ENCODE data around the gene KIAA1549. TPM values are rescaled to one million over a fixed set of nuclear protein-coding genes. Genes with fewer than 3 reads are reported as not detected.

The KIAA1549 gene
- polyA plus RNA-seq, 1 donor (not counting 4 experiments of a cell fraction or from before 2014, with no cell fraction given), result 1.1 TPM

- dilution Hi-C loops (cut with MboI; ENCODE audit: extremely low pct_ligation_motif_present, low sequenced_read_pairs), result no loop called here
- no peaks in the 10 kb centered on the region for H3K9me1 ChIP-seq (ENCODE audit: control insufficient read depth, extremely low read depth, insufficient read depth, low read length)
- H3K27me3 ChIP-seq (ENCODE audit: control insufficient read depth, extremely low read depth, insufficient read depth, low read length), result no peaks in the 10 kb centered on the region
- H3K4me3 ChIP-seq (ENCODE audit: control insufficient read depth in 2 of 3, extremely low read depth in 1 of 3, insufficient read depth in 2 of 3, low read depth in 1 of 3, low read length in 3 of 3), result no peak overlapping the region
- no peak overlapping the region for H3K9ac ChIP-seq (ENCODE audit: control insufficient read depth, extremely low read depth, insufficient read depth, low read length)
- no peak overlapping the region for H2AFZ ChIP-seq (ENCODE audit: control insufficient read depth, low read length)
- H3K36me3 ChIP-seq (ENCODE audit: control insufficient read depth in 2 of 2, extremely low read depth in 1 of 2, insufficient read depth in 2 of 2, low read length in 2 of 2), result no peaks in the 10 kb centered on the region
- DNase-seq (ENCODE audit: low read depth, low spot score), result no peak
- H3K4me1 ChIP-seq (ENCODE audit: control insufficient read depth, extremely low read depth, insufficient read depth, low read length), result no peaks in the 10 kb centered on the region
- no peak overlapping the region for H3K4me2 ChIP-seq (ENCODE audit: control insufficient read depth, extremely low read depth, insufficient read depth, low read depth, low read length)
- TF ChIP-seq CTCF (optimal IDR thresholded peaks at IDR 0.05 in 1 of 3, IDR thresholded peaks at IDR 0.05 in 1 of 3, conservative IDR thresholded peaks at IDR 0.05 in 1 of 3; ENCODE audit: extremely low read depth in 1 of 3, insufficient read depth in 2 of 3, low read length in 3 of 3) (no peak), EZH2 (IDR thresholded peaks at IDR 0.05; ENCODE audit: low read length) (no peak)
- no peak overlapping the region for H3K27ac ChIP-seq (ENCODE audit: control insufficient read depth, insufficient read depth, low read length)
- H3K9me3 ChIP-seq (ENCODE audit: control insufficient read depth, low read depth, low read length), result no peaks in the 10 kb centered on the region
- no peaks in the 10 kb centered on the region for H3K79me2 ChIP-seq (ENCODE audit: control insufficient read depth, insufficient read depth, low read length)
- no peaks in the 10 kb centered on the region for H4K20me1 ChIP-seq (ENCODE audit: control insufficient read depth, extremely low read depth, insufficient read depth, low read length)
- no peak for FAIRE-seq
Measured at GRCh38 chr7:138801256-138801655, 179.9 kb downstream of the KIAA1549 start.

GRCh38 chr7:138799336-138800000, 181.7 kb downstream of the KIAA1549 start:
- no peak overlapping the region for H3K4me3 ChIP-seq (ENCODE audit: control insufficient read depth in 2 of 3, extremely low read depth in 1 of 3, insufficient read depth in 2 of 3, low read depth in 1 of 3, low read length in 3 of 3)
- no peak for FAIRE-seq
- no peak overlapping the region for H3K9ac ChIP-seq (ENCODE audit: control insufficient read depth, extremely low read depth, insufficient read depth, low read length)
- no peaks in the 10 kb centered on the region for H3K27me3 ChIP-seq (ENCODE audit: control insufficient read depth, extremely low read depth, insufficient read depth, low read length)
- no peaks in the 10 kb centered on the region for H3K9me3 ChIP-seq (ENCODE audit: control insufficient read depth, low read depth, low read length)
- no peak overlapping the region for H3K4me2 ChIP-seq (ENCODE audit: control insufficient read depth, extremely low read depth, insufficient read depth, low read depth, low read length)
- no peaks in the 10 kb centered on the region for H4K20me1 ChIP-seq (ENCODE audit: control insufficient read depth, extremely low read depth, insufficient read depth, low read length)
- dilution Hi-C loops (cut with MboI; ENCODE audit: extremely low pct_ligation_motif_present, low sequenced_read_pairs), result no loop called here
- H3K9me1 ChIP-seq (ENCODE audit: control insufficient read depth, extremely low read depth, insufficient read depth, low read length), result no peaks in the 10 kb centered on the region
- H3K4me1 ChIP-seq (ENCODE audit: control insufficient read depth, extremely low read depth, insufficient read depth, low read length), result no peaks in the 10 kb centered on the region
- no peak overlapping the region for H3K27ac ChIP-seq (ENCODE audit: control insufficient read depth, insufficient read depth, low read length)
- no peak overlapping the region for H2AFZ ChIP-seq (ENCODE audit: control insufficient read depth, low read length)
- DNase-seq (ENCODE audit: low read depth, low spot score), result no peak
- no peaks in the 10 kb centered on the region for H3K79me2 ChIP-seq (ENCODE audit: control insufficient read depth, insufficient read depth, low read length)
- no peak for TF ChIP-seq CTCF (optimal IDR thresholded peaks at IDR 0.05 in 1 of 3, IDR thresholded peaks at IDR 0.05 in 1 of 3, conservative IDR thresholded peaks at IDR 0.05 in 1 of 3; ENCODE audit: extremely low read depth in 1 of 3, insufficient read depth in 2 of 3, low read length in 3 of 3)
- TF ChIP-seq EZH2 (IDR thresholded peaks at IDR 0.05; ENCODE audit: low read length), result no peak
- no peaks in the 10 kb centered on the region for H3K36me3 ChIP-seq (ENCODE audit: control insufficient read depth in 2 of 2, extremely low read depth in 1 of 2, insufficient read depth in 2 of 2, low read length in 2 of 2)

All from keratinocyte (primary cell).